Bronchial epithelial cell (primary cell): Measurements from ENCODE around the gene BEX4. TPM values are rescaled to one million over a fixed set of nuclear protein-coding genes. Genes with fewer than 3 reads are reported as not detected.

Source experiments
- DNase-seq: peaks from one replicate; pipeline ENCODE4 v3.0.0-alpha.2; 2010; ENCODE audit warnings: low read depth
- FAIRE-seq: peaks from 2 replicates; lab custom pipeline; 2011; peaks lifted over from hg19 to GRCh38; lab: Jason Lieb, UNC
- H3K27me3 ChIP-seq: 2 replicates; pipeline ENCODE4 v1.5.1; 2011; ENCODE audit warnings: low read length; ENCODE audit not compliant: control insufficient read depth, insufficient read depth
- H3K36me3 ChIP-seq: 2 replicates; pipeline ENCODE4 v1.5.1; 2011; ENCODE audit warnings: low read length; ENCODE audit not compliant: control insufficient read depth, insufficient read depth
- H3K4me3 ChIP-seq: 2 replicates; pipeline ENCODE4 v1.5.1; 2011; ENCODE audit warnings: mild to moderate bottlenecking, low read depth, low read length, control low read depth
- CTCF ChIP-seq: IDR thresholded peaks from 2 replicates; pipeline ENCODE4 v1.5.1; 2011; ENCODE audit warnings: mild to moderate bottlenecking, moderate library complexity, low read length, control low read depth, inconsistent platforms; ENCODE audit not compliant: insufficient read depth, severe bottlenecking
- total RNA-seq: library from RNA; depleted of rRNA; stranded (reverse); fragments of >200 nt; gene quantifications from 2 replicates; pipeline ENCODE4 v1.2.1, GENCODE V29; 2014

BEX4 gene
- total RNA-seq, 1 donor from 2014 or later = 10.3 TPM

DNA sequence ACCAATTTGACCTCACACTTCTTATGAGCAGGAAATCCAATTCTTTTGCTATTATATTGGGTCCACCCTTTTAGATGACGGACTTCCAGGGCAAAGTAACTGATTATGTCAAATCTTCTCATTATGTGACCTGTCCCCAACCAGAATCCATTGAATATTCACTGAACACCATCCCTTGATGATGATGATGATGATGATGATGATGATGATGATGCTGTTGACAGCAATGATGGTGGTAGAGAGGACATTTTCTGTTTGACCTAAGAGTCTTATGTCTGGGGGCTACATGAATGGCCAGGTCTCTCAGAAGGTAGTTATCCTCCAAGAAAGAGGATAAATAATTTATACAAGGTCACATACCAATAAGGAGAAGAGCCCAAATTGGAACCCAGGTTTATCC, 34.9 kb downstream of the BEX4 start:
- TF ChIP-seq CTCF = no peak
- Histone ChIP-seq H3K36me3 (no peaks in the 10 kb centered on the region), H3K27me3 (no peaks in the 10 kb centered on the region), H3K4me3 (no peak overlapping the region)
- DNase-seq = no peak
- no peak for FAIRE-seq

DNA sequence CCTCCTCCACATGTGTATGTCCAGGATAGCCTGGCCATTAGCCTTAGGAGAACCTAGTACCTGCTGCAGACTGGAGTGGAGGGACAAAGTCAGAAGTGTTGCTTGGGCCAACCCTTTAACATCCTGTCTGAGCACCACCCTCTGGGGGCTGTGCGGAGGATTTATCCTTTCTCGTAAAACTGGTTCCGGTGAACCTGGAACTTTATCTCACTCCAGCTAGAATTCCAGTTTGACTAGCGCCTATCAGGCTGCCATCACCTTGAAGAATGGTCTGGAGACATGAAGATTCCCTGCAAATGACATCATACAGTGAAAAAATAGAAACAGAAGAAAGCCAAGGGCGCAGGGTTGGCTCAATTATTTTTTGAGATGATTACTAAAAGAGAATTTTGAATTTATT, 36.1 kb downstream of the BEX4 start:
- FAIRE-seq (peak; percentile 7), DNase-seq (peak; percentile 53)
- no peak for TF ChIP-seq CTCF
- no peak overlapping the region for H3K4me3 ChIP-seq
- no peaks in the 10 kb centered on the region for H3K36me3 ChIP-seq
- no peaks in the 10 kb centered on the region for H3K27me3 ChIP-seq

GRCh38 chrX:103253608-103254007, 38.7 kb downstream of the BEX4 start:
- no peak for FAIRE-seq

DNA sequence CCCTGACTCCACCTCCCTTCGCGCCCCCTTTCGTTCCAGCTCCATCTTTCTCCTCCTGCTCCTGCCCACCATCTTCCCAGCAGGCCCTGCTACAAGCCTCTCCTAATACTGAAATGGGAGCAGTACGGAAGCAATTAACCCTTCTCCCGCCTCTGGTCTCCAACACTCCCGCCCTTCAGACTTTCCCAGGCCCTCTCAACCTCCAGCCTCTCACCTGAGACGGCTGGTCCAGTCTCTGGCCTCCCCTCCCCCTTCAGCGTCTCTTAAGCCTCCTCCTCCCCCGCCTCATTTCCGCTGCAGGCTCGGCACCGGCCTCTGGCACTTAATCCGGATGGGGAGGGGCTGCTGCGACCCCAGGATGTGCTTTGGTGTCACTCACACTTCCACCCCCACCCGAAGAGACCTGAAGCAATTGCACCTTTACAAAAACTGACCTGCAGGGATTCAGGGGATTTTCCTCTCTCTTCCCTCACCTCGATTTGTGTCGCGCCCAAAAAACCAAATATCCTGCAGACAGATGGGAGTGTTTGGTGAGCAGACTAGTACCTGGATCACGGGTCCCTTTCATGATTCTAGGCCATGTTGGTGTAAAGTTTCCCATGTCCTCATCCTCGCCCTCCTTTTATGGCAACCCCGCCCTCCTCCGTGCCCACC, 39.4 kb downstream of the BEX4 start:
- no peak for FAIRE-seq
- DNase-seq = peak; percentile 28
- no peak for TF ChIP-seq CTCF

More at GRCh38 chrX:103253608-103254007, 38.7 kb downstream of the BEX4 start:
- H3K27me3 ChIP-seq = no peaks in the 10 kb centered on the region
- TF ChIP-seq CTCF = no peak
- H3K4me3 ChIP-seq = peak overlapping the region; percentile 59
- no peaks in the 10 kb centered on the region for H3K36me3 ChIP-seq
- DNase-seq = no peak

DNA sequence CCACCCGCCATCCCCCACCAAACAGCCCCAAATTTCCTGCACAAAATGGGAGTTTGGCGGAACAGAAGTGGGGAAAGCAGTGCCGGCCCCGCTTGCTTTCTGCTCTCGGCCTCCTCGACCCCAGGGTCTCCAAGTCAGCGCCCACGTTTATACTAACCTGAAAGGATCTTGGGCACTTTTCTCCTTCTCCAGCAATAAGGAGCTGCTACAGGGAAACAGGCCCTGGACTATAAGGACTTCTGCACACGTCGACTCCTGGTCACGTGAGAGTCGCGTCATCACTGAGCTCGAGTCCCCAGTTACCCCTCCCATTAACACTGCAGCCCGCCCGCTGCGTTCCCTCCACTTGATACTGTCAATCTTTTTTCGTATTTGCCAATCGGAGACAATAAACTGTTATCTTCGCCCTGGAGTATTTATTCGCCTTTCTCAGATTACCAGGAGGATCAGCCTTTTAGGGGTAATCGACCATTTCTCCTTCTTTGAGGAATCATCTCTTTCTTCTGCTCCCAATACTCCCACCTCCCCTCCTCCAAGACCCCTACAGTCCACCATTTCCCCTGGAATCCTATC, 40.1 kb downstream of the BEX4 start, which contains the start of gene TCEAL8:
Gene TCEAL8 (minus strand): TSS at position 235 of the 573 bp plus-strand sequence. CDS start 1,176 bp downstream, outside the sequence.
- peak; percentile 71 for DNase-seq

More for the DNA sequence above, 39.4 kb downstream of the BEX4 start:
- Histone ChIP-seq H3K4me3 (peak overlapping the region; percentile 59), H3K27me3 (no peaks in the 10 kb centered on the region), H3K36me3 (no peaks in the 10 kb centered on the region)

More for the DNA sequence above, 40.1 kb downstream of the BEX4 start, which contains the start of gene TCEAL8:
- H3K4me3 ChIP-seq = peak within 1 kb of the TSS; percentile 59
- no peak for TF ChIP-seq CTCF
- no peak for FAIRE-seq
- H3K36me3 ChIP-seq = no peaks in the 10 kb centered on the region
- H3K27me3 ChIP-seq = no peaks in the 10 kb centered on the region
